ENCODE measurements around the gene DAP3. TPM values are rescaled to one million over a fixed set of nuclear protein-coding genes. Genes with fewer than 3 reads are reported as not detected.
"Not testable (repeated sequence)": the region's sequence is repeated elsewhere in the genome, so short reads cannot be mapped to it uniquely, and the experiment has no call there.

The DAP3 gene
- polyA plus RNA-seq, 1 of the 3 experiments (the other 2 are of a cell fraction) = 115 TPM

GRCh38 chr1:155652951-155653350, 35.9 kb upstream of the DAP3 start (continued):
- TF ChIP-seq POLR2AphosphoS5 (IDR thresholded peaks at IDR 0.05; ENCODE audit: low read depth, low read length) (no peak), SIN3A (IDR thresholded peaks at IDR 0.05; ENCODE audit: borderline replicate concordance, low read depth, low read length) (no peak)

GRCh38 chr1:155657463-155657862, 31.4 kb upstream of the DAP3 start:
- H3K4me2 ChIP-seq = no peak overlapping the region
- no peaks in the 10 kb centered on the region for H3K9me3 ChIP-seq
- no peaks in the 10 kb centered on the region for H3K9me2 ChIP-seq
- H3K27me3 ChIP-seq (ENCODE audit: insufficient read depth) = no peaks in the 10 kb centered on the region
- no peaks in the 10 kb centered on the region for H3K4me1 ChIP-seq (ENCODE audit: control insufficient read depth in 1 of 2, insufficient read depth in 2 of 2, low read depth in 1 of 2, low read length in 1 of 2)
- H3K27ac ChIP-seq (ENCODE audit: low read depth in 2 of 2, low read length in 1 of 2) = no peak overlapping the region
- H3K36me3 ChIP-seq (replicated peaks in 1 of 2; ENCODE audit: control insufficient read depth in 1 of 2, insufficient read depth in 2 of 2, low read length in 1 of 2) = peaks cover 29% of the 10 kb centered on the region in 2 experiments
- no peak for DNase-seq
- no peak overlapping the region for H2AFZ ChIP-seq (ENCODE audit: low read depth)
- no peak overlapping the region for H3K9ac ChIP-seq
- ChIA-PET POLR2A (no interaction called here), CTCF (no interaction called here)
- no peaks in the 10 kb centered on the region for H4K20me1 ChIP-seq (ENCODE audit: insufficient read depth)
- WGBS (ENCODE audit: low lambda C conversion rate) = 97% methylated on average over 2 of the region's 2 CpGs
- no peak overlapping the region for H3K4me3 ChIP-seq (ENCODE audit: low read depth in 2 of 2, low read length in 1 of 2)
- H3F3A ChIP-seq (replicated peaks; ENCODE audit: insufficient read depth) = no peaks in the 10 kb centered on the region
- H3K79me2 ChIP-seq (ENCODE audit: insufficient read depth) = no peaks in the 10 kb centered on the region
- TF ChIP-seq PBX3 (IDR thresholded peaks at IDR 0.05) = no peak
- no peak for TF ChIP-seq MXI1 (IDR thresholded peaks at IDR 0.05; ENCODE audit: low read depth, low read length)
- TF ChIP-seq POLR2AphosphoS5 (IDR thresholded peaks at IDR 0.05; ENCODE audit: low read depth, low read length) = no peak
- no peak for TF ChIP-seq TAF1 (IDR thresholded peaks at IDR 0.05; ENCODE audit: borderline replicate concordance, low read depth, low read length)
- no peak for TF ChIP-seq USF1 (IDR thresholded peaks at IDR 0.05; ENCODE audit: borderline replicate concordance, low read depth)
- TF ChIP-seq USF2 (IDR thresholded peaks at IDR 0.05; ENCODE audit: borderline replicate concordance, low read depth, low read length) = no peak
- TF ChIP-seq RFX5 (IDR thresholded peaks at IDR 0.05; ENCODE audit: low read length) = no peak

- WGBS (ENCODE audit: low lambda C conversion rate) = 95% methylated on average over 4 of the region's 4 CpGs
- POLR2A ChIA-PET, H3K9ac ChIP-seq: not testable (repeated sequence)
Measured at GRCh38 chr1:155661239-155661638, 27.7 kb upstream of the DAP3 start.

More at GRCh38 chr1:155661239-155661638, 27.7 kb upstream of the DAP3 start:
- H3K27ac ChIP-seq (ENCODE audit: low read depth in 2 of 2, low read length in 1 of 2); H3F3A ChIP-seq (replicated peaks; ENCODE audit: insufficient read depth); H3K9me2 ChIP-seq; H3K79me2 ChIP-seq (ENCODE audit: insufficient read depth); H4K20me1 ChIP-seq (ENCODE audit: insufficient read depth); H3K27me3 ChIP-seq (ENCODE audit: insufficient read depth); H3K9me3 ChIP-seq; H3K4me2 ChIP-seq; H2AFZ ChIP-seq (ENCODE audit: low read depth); DNase-seq; H3K4me3 ChIP-seq (ENCODE audit: low read depth in 2 of 2, low read length in 1 of 2); CTCF ChIA-PET; H3K4me1 ChIP-seq (ENCODE audit: control insufficient read depth in 1 of 2, insufficient read depth in 2 of 2, low read depth in 1 of 2, low read length in 1 of 2): not testable (repeated sequence)
- peaks cover 35 to 62% of the 10 kb centered on the region in 2 experiments for H3K36me3 ChIP-seq (replicated peaks in 1 of 2; ENCODE audit: control insufficient read depth in 1 of 2, insufficient read depth in 2 of 2, low read length in 1 of 2)
